Measurements from ENCODE around the gene SMOC2.

Gene SMOC2

DNA sequence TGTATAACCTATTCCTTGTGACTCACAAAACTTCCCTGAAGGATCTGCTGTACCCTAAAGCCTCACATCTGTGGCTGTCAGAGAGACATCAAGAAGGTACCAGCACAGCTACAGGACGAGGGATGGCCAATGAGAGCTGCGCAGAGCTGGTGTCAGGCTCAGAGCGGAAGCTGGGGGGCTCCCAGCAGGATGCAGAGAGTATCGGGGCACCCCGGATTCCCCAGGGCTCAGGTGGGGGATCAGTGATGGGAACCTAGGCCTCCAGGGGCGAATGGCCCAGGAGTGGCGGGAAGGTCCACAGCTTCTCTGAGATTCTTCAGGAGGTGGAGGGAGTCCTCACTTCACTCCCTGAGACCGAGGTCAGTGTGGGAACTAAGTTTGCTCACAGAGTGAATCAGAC, 30.9 kb upstream of the SMOC2 start:
- no peak for DNase-seq (ENCODE audit: low read depth in 1 of 2, low spot score in 1 of 2)
- TF ChIP-seq JUND (IDR thresholded peaks at IDR 0.05; ENCODE audit: low read depth), result no peak
- in situ Hi-C loops (cut with HindIII; ENCODE audit: low pct_unique_long_range_greater_than_20kb, low sequenced_read_pairs), result no loop called here

DNA sequence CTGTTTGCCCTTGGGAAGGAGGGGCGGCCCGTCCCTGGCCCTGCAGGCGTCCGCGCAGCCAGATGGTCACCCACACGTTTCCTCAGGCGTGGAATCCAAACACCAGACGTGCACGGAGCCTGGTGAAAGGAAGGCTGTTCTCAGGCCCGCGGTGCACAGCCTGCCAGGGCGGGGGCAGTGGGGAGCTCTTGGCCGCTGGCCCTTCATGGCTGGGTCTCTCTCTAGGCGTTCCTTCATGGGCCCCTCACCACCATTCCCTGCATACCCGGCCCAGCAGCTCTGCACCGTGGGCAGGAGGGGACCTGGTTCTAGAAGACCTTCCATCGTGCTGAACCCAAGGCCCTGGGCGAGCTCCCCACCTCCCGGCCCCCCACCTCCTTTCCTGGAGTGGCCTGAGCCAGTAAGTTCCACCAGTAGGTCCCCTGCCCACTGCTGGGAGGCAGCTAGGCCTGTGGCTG, 30.4 kb upstream of the SMOC2 start:
- TF ChIP-seq JUND (IDR thresholded peaks at IDR 0.05; ENCODE audit: low read depth), result no peak
- in situ Hi-C loops (cut with HindIII; ENCODE audit: low pct_unique_long_range_greater_than_20kb, low sequenced_read_pairs), result no loop called here
- DNase-seq (ENCODE audit: low read depth in 1 of 2, low spot score in 1 of 2), result no peak

DNA sequence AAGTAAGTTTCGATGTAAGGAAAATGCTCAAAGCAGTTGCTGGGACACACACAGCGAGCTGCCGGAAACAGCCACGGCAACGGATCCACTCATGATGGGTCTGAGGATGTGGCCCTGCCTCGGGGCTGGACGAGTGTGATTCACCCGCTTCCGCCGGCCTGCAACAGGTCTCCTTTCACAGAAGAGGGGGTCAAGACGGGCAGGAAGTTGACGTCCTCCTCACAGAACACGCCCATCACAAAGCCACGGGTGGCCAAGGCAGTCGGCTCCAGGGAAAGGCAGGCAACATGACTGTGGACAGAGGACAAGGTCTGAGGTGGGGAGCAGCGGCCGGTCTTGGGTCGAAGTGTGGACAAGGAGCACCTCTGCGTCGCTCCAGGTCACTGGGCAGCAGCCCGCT, 29.9 kb upstream of the SMOC2 start:
- in situ Hi-C loops (cut with HindIII; ENCODE audit: low pct_unique_long_range_greater_than_20kb, low sequenced_read_pairs), result no loop called here
- TF ChIP-seq JUND (IDR thresholded peaks at IDR 0.05; ENCODE audit: low read depth), result no peak
- no peak for DNase-seq (ENCODE audit: low read depth in 1 of 2, low spot score in 1 of 2)

DNA sequence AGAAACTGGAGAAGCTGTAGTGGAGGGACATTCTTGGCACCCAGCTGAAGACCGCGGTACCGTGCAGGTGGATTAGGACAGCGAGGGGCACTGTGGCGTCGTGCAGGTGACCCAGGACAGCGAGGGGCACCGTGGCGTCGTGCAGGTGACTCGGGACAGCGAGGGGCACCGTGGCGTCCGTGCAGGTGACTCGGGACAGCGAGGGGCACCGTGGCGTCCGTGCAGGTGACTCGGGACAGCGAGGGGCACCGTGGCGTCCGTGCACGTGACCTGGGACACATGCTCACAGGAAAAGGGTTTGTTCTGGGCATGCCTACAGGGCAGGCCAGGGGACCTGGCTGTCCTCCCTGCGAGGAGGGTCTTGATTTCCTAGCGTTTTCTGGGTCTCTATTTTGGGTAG, 29.2 kb upstream of the SMOC2 start:
- in situ Hi-C loops (cut with HindIII; ENCODE audit: low pct_unique_long_range_greater_than_20kb, low sequenced_read_pairs), result no loop called here
- DNase-seq (ENCODE audit: low read depth in 1 of 2, low spot score in 1 of 2), result no peak
- TF ChIP-seq JUND (IDR thresholded peaks at IDR 0.05; ENCODE audit: low read depth), result no peak

DNA sequence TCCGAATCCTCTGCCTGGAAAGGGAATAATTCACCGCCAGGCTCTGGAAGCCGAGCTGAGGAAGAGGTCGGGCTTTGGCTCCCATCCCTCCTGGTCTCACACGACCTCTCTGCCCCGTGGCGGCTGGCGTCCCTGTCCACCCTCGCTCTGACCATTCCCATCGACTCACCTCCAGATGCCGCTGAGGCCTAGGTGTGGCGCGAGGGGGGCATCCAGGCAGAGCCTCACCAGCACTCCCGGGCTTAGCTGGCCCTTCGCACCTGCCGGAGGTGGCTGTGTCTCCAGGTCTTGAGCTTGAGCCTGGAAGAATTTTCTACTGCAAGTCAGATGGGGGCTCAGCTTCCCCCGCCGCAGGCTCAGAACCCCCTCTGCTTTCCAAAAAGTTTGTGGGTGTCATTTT, 28.5 kb upstream of the SMOC2 start:
- no peak for DNase-seq (ENCODE audit: low read depth in 1 of 2, low spot score in 1 of 2)
- in situ Hi-C loops (cut with HindIII; ENCODE audit: low pct_unique_long_range_greater_than_20kb, low sequenced_read_pairs), result no loop called here
- no peak for TF ChIP-seq JUND (IDR thresholded peaks at IDR 0.05; ENCODE audit: low read depth)

DNA sequence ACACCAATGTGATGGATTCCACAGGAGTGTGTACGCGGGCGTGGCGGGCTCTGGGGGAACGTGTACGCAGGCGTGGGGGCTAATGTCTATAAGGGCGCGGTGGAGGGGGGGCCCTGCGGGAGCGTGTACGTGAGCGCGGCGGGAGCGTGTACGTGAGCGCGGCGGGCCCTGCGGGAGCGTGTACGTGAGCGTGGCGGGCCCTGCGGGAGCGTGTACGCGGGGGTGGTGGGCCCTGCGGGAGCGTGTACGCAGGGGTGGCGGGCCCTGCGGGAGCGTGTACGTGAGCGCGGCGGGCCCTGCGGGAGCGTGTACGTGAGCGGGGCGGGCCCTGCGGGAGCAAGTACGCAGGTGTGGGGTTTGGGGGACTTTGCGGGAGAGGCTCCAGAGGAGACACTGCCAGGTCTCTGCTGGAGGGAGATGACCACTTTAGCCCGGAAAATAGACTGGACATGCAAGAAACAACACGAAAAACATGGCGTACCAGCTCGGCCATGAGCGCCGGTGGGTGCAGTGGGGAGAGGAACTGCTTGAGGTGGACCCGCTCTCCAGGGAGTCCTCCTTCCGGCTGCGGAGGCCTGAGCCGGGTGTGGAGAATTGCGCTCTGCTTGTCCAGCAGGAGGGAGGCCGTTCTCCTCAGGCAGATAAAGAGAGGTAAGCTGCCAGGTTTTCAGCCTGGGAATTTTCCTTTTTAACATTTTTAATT, 27.8 kb upstream of the SMOC2 start:
- TF ChIP-seq JUND (IDR thresholded peaks at IDR 0.05; ENCODE audit: low read depth), result no peak
- in situ Hi-C loops (cut with HindIII; ENCODE audit: low pct_unique_long_range_greater_than_20kb, low sequenced_read_pairs), result no loop called here
- DNase-seq (ENCODE audit: low read depth in 1 of 2, low spot score in 1 of 2), result no peak

DNA sequence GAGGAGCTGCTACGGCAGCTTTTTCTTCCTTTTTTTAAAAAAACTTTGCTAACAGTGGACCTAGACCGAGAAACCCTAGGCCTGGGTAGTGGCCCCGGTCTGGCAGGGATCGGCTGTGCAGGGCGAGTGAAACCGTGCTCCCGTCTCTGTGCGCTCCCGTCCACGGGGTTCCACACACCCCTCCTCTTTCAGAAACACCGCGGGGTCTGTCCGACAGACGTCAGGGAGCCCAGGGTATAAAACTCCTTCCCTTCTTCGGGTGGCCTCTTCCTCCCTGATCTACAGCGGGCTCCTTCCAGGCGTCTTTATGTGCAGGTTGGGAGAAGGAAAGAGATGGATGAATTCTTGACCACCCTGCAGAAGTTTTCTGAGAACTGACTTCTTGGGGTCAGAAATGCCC, 27.1 kb upstream of the SMOC2 start:
- TF ChIP-seq JUND (IDR thresholded peaks at IDR 0.05; ENCODE audit: low read depth), result no peak
- in situ Hi-C loops (cut with HindIII; ENCODE audit: low pct_unique_long_range_greater_than_20kb, low sequenced_read_pairs), result no loop called here
- DNase-seq (ENCODE audit: low read depth in 1 of 2, low spot score in 1 of 2), result no peak

DNA sequence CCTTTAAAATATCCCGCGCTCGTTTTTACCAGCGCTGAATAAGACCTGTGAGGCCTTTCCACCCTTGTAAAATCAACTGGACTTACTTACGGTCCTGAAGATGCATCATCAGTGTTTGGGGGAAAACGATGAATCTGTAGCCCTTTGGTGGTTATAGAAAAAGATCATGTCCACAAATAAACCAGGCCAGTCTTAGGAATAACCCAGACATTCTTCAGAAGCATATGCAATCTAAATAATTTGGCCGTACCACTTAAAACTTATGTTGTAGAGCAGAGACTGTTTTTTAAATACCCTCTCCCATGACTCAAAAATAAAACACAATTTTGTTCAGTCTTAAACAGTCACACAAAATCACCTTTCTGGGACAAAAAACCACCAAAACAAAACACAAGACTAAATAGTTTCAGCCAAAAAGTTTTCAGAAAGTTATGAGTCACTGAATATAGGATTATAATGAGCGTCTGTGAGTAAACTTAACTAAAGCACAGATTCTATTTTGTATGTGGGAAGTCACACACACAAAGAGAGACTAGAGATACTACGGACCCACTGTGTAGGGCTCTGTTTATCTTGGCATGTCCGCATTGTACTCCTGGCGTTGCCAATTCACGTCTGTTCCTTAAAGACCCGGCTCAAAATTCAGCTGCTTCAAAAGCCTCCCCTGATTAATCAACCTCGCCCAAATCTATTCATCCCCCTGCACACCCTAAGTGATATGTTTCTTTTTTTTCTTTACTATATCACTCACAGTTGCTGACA, 26.5 kb upstream of the SMOC2 start:
- DNase-seq (ENCODE audit: low read depth in 1 of 2, low spot score in 1 of 2), result no peak
- no peak for TF ChIP-seq JUND (IDR thresholded peaks at IDR 0.05; ENCODE audit: low read depth)
- in situ Hi-C loops (cut with HindIII; ENCODE audit: low pct_unique_long_range_greater_than_20kb, low sequenced_read_pairs), result no loop called here

DNA sequence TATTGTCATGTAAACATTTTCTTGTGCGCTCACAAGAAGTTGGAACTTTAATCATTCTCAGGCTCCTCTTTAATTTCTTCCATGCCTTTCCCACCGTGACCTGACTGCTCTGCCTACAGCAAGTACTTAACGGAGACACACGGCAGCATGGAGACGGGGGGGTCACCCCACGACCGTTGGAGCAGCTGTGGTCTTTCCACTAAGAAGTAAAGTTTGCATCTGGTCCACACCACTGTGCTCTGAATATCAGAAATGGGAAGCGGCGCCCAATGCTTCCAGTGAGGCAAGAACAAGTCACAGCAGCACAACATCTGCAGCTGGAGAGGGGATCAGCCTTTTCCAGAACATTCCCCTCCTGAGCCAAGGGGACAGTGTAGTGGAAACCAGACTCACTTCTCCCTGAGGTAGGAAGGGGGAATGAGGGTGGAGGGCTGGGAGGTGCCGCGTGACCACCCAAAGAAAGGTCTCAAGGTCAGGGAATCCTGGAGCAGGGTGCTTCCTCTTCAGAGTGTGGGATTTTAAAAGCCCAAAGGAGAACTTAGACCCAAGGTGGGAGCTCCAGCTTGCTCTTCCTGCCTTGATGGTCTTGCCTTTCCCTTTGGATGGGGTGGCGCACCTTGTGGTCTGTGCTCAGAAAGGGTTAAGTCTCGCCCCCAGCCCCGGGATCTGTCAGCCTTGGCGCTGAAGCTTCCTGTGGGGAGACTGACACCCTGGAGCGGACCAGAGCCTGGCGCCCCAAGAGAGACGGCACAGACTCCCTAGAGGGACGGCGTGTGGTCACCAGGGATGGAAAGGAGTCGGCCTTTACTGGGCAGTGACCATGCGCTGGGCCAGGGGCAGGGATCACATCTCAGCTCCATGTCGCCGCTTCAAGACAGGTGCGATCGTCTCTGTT, 25.6 kb upstream of the SMOC2 start:
- no peak for DNase-seq (ENCODE audit: low read depth in 1 of 2, low spot score in 1 of 2)
- no peak for TF ChIP-seq JUND (IDR thresholded peaks at IDR 0.05; ENCODE audit: low read depth)
- in situ Hi-C loops (cut with HindIII; ENCODE audit: low pct_unique_long_range_greater_than_20kb, low sequenced_read_pairs), result no loop called here

DNA sequence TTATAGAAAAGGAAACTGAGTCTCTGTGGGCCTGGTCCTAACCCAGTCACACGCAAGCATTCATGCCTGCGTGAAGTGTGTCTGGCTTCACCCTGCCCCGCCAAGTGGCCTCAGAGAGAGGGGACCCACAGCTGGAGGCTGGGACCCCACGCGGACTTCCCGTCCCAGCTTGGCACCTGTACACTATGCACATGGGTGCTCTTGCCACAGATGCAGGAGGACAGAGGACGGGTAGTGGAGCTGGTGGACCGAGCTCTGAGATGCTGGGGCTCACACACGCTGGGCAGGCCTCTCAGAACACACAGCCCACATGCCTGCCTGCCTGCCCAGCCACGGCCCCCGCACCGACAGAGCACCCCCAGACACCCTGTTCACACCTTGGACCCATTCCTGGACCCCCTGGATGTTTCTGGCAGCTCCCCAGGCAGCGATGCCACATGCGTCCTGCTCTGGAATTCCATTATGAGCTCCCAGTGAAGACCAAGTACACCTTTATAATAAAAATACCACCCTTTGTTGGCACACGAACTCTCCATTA, 24.9 kb upstream of the SMOC2 start:
- TF ChIP-seq JUND (IDR thresholded peaks at IDR 0.05; ENCODE audit: low read depth), result no peak
- in situ Hi-C loops (cut with HindIII; ENCODE audit: low pct_unique_long_range_greater_than_20kb, low sequenced_read_pairs), result no loop called here
- no peak for DNase-seq (ENCODE audit: low read depth in 1 of 2, low spot score in 1 of 2)

DNA sequence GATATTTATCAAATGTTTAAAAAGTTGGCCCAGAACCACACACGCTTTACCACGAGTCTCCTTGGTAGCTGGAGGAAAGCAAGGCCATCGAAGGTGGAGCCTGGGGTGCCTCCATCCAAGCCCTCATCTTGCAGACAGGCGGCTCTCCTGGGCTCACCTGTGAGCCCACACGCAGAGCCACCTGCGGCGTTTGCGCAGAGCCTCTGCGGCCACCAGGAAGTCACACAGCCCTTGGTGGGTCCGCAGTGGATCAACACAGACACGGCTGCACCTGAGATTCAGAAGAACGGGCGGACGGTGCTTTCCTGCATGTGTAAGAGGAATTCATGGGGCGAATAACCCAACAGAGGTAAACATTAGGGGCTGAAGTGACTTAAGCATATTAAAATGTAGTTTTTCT, 24.5 kb upstream of the SMOC2 start:
- TF ChIP-seq JUND (IDR thresholded peaks at IDR 0.05; ENCODE audit: low read depth), result no peak
- DNase-seq (ENCODE audit: low read depth in 1 of 2, low spot score in 1 of 2), result no peak
- in situ Hi-C loops (cut with HindIII; ENCODE audit: low pct_unique_long_range_greater_than_20kb, low sequenced_read_pairs), result no loop called here

DNA sequence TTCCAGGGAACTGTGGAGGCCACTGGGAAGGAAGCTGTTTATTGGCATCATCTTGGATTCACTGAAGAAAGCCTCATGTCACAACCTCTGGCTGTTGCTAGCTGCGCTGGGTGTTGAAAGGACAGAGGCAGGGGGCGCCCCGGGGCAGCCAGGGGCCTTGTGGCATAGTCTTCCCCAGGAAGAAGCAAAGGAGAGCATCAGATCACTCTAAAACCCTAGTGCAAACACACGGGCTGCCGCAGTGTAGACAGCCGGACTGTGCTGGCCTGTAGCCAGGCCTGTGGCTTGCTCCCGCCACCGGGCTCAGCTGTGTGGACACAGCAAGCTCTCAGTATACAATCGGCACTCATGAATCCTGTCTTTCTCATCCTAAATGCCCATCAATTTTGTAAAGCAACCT, 23.8 kb upstream of the SMOC2 start:
- peak in 1 of 2 experiments; percentile 64 for DNase-seq (ENCODE audit: low read depth in 1 of 2, low spot score in 1 of 2)
- in situ Hi-C loops (cut with HindIII; ENCODE audit: low pct_unique_long_range_greater_than_20kb, low sequenced_read_pairs), result no loop called here

More for the DNA sequence above, 23.8 kb upstream of the SMOC2 start:
- no peak for TF ChIP-seq JUND (IDR thresholded peaks at IDR 0.05; ENCODE audit: low read depth)

Data from T47D (cell line).